Uterus (tissue), 2 donors: Measurements from ENCODE around the gene CILP2.

Experiments
- POLR2A ChIP-seq, 2 donors: fragments of 450-650 bp; IDR thresholded peaks; one replicate each; pipeline ENCODE4 v1.6.1; 2016; ENCODE audit warnings: antibody characterized with exemption in 2 of 2, mild to moderate bottlenecking in 1 of 2, moderate library complexity in 1 of 2
- TF ChIP-seq, protein P1 (sequence below), 4 experiments: fragments of 200-600 bp in 2 of 4; fragments of 450-650 bp in 2 of 4; sonication (generic) in 2 of 4; IDR thresholded peaks; one replicate each; pipeline ENCODE4 v1.5.1; 2016 to 2019; ENCODE audit warnings: antibody characterized with exemption in 4 of 4, mild to moderate bottlenecking in 2 of 4, moderate library complexity in 1 of 4

DNA sequence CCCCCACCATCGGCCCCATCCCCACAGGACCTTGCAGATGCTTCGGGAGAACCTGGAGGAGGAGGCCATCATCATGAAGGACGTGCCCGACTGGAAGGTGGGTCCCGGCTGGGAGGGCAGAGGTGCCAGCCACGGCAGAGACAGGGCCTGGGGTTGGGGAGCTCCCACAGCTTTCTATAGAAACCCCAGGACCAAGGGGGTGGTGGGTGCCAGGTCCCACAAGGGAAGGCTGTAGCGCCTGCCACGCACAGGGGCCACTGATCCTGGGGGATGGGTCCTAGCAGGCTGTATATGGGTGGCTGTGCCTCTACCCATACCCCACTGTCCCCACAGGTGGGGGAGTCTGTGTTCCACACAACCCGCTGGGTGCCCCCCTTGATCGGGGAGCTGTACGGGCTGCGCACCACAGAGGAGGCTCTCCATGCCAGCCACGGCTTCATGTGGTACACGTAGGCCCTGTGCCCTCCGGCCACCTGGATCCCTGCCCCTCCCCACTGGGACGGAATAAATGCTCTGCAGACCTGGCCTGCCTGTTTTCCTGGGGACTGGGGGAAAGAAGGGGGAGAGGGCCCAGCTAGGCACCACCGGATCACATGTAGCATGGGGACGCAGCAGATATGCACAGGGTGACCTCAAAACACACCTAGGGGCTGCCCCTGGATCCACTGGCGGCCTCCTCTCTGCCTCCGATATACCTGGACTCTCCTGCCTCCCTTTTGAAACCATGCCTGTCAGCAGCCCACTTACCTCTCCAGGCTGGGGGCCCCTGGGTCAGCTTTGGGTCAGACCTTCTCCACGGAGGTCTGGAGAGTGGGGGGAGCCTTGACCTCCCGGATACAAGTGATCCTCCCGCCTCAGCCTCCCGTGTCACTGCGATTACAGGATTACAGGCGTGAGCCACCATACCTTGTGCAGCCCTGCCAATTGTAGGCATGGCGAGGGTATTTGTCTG, 10.1 kb upstream of the CILP2 start:
- TF ChIP-seq, protein P1, sequence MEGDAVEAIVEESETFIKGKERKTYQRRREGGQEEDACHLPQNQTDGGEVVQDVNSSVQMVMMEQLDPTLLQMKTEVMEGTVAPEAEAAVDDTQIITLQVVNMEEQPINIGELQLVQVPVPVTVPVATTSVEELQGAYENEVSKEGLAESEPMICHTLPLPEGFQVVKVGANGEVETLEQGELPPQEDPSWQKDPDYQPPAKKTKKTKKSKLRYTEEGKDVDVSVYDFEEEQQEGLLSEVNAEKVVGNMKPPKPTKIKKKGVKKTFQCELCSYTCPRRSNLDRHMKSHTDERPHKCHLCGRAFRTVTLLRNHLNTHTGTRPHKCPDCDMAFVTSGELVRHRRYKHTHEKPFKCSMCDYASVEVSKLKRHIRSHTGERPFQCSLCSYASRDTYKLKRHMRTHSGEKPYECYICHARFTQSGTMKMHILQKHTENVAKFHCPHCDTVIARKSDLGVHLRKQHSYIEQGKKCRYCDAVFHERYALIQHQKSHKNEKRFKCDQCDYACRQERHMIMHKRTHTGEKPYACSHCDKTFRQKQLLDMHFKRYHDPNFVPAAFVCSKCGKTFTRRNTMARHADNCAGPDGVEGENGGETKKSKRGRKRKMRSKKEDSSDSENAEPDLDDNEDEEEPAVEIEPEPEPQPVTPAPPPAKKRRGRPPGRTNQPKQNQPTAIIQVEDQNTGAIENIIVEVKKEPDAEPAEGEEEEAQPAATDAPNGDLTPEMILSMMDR (IDR thresholded peaks at IDR 0.05) = no peak
- TF ChIP-seq POLR2A (IDR thresholded peaks at IDR 0.05) = no peak
